Measurements from ENCODE around the gene LLGL1. TPM values are rescaled to one million over a fixed set of nuclear protein-coding genes. Genes with fewer than 3 reads are reported as not detected.

Gene LLGL1
- total RNA-seq, 4 donors from 2014 or later, result 25.7 to 30.3 (median 28.0) TPM

DNA sequence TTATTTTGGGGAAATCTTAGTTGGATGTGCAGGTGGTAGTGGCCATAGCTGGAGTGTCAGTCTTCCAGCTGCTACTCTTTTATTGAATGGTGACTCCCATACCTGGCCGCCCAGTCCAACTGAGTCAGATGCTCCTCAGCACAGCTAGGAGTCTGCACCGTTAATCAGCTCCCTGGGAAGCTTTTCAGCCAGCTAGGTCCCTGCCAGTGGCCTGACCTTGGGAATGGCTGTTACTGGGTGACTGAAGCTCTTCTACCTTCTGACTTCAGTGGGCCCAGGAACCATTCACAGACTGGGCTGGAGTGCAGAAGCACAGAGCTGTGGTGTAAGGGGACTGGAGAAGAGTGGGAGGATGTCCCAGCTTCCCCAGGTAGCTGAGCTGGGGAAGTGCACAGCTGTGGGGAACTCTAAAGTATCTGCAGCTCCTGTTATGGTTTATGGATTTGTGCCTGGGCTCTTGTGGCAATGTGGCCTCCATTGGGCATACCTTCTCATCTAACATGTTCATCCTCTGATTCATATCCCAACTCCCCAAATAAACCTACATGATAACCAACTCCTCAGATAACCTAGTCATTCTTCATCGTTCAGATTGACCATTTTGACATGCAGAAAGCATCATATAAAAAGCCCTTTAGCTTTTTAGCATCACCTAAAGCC lies 27.8 kb upstream of the LLGL1 start:
- TF ChIP-seq, protein P1, sequence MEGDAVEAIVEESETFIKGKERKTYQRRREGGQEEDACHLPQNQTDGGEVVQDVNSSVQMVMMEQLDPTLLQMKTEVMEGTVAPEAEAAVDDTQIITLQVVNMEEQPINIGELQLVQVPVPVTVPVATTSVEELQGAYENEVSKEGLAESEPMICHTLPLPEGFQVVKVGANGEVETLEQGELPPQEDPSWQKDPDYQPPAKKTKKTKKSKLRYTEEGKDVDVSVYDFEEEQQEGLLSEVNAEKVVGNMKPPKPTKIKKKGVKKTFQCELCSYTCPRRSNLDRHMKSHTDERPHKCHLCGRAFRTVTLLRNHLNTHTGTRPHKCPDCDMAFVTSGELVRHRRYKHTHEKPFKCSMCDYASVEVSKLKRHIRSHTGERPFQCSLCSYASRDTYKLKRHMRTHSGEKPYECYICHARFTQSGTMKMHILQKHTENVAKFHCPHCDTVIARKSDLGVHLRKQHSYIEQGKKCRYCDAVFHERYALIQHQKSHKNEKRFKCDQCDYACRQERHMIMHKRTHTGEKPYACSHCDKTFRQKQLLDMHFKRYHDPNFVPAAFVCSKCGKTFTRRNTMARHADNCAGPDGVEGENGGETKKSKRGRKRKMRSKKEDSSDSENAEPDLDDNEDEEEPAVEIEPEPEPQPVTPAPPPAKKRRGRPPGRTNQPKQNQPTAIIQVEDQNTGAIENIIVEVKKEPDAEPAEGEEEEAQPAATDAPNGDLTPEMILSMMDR (IDR thresholded peaks at IDR 0.05), result no peak
- no peak for TF ChIP-seq POLR2A (IDR thresholded peaks at IDR 0.05)
- Histone ChIP-seq H3K27me3 (no peaks in the 10 kb centered on the region), H3K4me1 (peaks cover 0 to 73% (median 11%) of the 10 kb centered on the region in 3 donors), H3K9me3 (no peaks in the 10 kb centered on the region), H3K4me3 (no peak overlapping the region), H3K27ac (no peak overlapping the region), H3K36me3 (peaks cover 11 to 96% (median 21%) of the 10 kb centered on the region in 3 donors)
- 88 to 92% methylated on average over 2 to 3 of the region's 3 CpGs for WGBS, 2 donors
- intact Hi-C loops (cut with DNase I), result no loop called here
- DNase-seq, result no peak

- no peaks in the 10 kb centered on the region for H3K27me3 ChIP-seq
Measured at GRCh38 chr17:18198530-18198929, 26.9 kb upstream of the LLGL1 start.

GRCh38 chr17:18201108-18201507 lies 24.3 kb upstream of the LLGL1 start:
- DNase-seq, result no peak
- Histone ChIP-seq H3K9me3 (no peaks in the 10 kb centered on the region), H3K27me3 (no peaks in the 10 kb centered on the region), H3K36me3 (peaks cover 11 to 98% (median 16%) of the 10 kb centered on the region in 3 donors), H3K27ac (no peak overlapping the region), H3K4me1 (peaks cover 0 to 75% (median 11%) of the 10 kb centered on the region in 3 donors), H3K4me3 (no peak overlapping the region)
- WGBS, 2 donors, result 30 to 74% methylated on average over 1 to 4 of the region's 4 CpGs
- intact Hi-C loops (cut with DNase I), result no loop called here
- TF ChIP-seq, protein P1 (IDR thresholded peaks at IDR 0.05), result no peak
- no peak for TF ChIP-seq POLR2A (IDR thresholded peaks at IDR 0.05)

More at GRCh38 chr17:18198530-18198929, 26.9 kb upstream of the LLGL1 start:
- DNase-seq, result no peak
- Histone ChIP-seq H3K4me1 (peaks cover 0 to 73% (median 11%) of the 10 kb centered on the region in 3 donors), H3K36me3 (peaks cover 11 to 96% (median 21%) of the 10 kb centered on the region in 3 donors), H3K4me3 (no peak overlapping the region), H3K9me3 (no peaks in the 10 kb centered on the region), H3K27ac (no peak overlapping the region)
- WGBS, 2 donors, result 38 to 56% methylated on average over 2 to 3 of the region's 4 CpGs
- intact Hi-C loops (cut with DNase I), result no loop called here
- TF ChIP-seq, protein P1 (IDR thresholded peaks at IDR 0.05), result no peak
- TF ChIP-seq POLR2A (IDR thresholded peaks at IDR 0.05), result no peak

DNA sequence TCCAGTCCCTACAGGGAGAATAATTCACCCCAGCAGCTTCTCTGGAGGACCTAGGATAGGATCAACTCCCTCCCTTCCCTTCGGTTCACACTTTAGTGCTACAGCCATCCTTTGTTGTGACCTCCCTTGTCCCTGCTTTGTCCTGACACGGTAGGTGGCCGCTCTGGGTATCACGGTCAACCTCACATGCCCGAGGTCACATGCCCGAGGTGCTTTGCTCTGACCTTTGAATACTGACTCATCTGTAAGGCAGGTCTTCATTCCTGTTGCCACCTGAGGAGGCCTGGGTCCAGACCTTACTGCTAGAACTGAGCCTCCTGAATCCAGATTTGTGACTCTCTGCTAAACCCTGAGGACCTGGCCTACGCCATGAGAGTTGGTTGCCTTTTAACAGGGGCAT lies 22.1 kb upstream of the LLGL1 start:
- intact Hi-C loops (cut with DNase I), result no loop called here
- Histone ChIP-seq H3K9me3 (no peaks in the 10 kb centered on the region), H3K4me3 (no peak overlapping the region), H3K36me3 (peaks cover 9 to 98% (median 24%) of the 10 kb centered on the region in 3 donors), H3K27me3 (no peaks in the 10 kb centered on the region), H3K27ac (no peak overlapping the region), H3K4me1 (peaks cover 0 to 60% (median 2%) of the 10 kb centered on the region in 3 donors)
- TF ChIP-seq POLR2A (IDR thresholded peaks at IDR 0.05), result no peak
- TF ChIP-seq, protein P1 (IDR thresholded peaks at IDR 0.05), result no peak
- WGBS, 2 donors, result 81 to 88% methylated on average over 6 of the region's 7 CpGs
- DNase-seq, result no peak

DNA sequence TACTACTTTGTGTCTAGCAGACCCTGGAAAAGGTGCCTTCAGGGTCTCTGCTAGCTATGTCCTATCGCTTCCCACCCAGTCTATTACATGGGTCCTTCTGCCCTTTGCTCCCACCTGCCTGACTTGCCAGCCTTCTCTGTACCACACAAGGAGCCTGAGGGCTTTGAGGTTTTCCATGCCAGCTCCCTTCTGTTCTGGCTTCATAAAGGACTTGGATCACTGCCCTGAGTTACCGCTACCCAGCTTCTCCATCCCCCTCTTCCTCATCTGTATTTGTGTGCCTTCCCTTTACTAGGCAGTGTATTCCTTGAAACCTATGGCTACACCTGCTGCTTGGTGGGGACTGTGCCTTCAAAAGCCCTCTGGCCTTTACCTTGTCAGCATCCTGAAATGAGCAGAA lies 19.6 kb upstream of the LLGL1 start:
- DNase-seq, result no peak
- H3K27ac ChIP-seq, result no peak overlapping the region
- peaks cover 16 to 98% (median 39%) of the 10 kb centered on the region in 3 donors for H3K36me3 ChIP-seq
- H3K27me3 ChIP-seq, result no peaks in the 10 kb centered on the region
- TF ChIP-seq, protein P1 (IDR thresholded peaks at IDR 0.05), result no peak
- TF ChIP-seq POLR2A (IDR thresholded peaks at IDR 0.05), result no peak
- WGBS, 2 donors, result 59 to 61% methylated on average over 2 of the region's 2 CpGs
- H3K4me3 ChIP-seq, result no peak overlapping the region
- intact Hi-C loops (cut with DNase I), result no loop called here
- H3K9me3 ChIP-seq, result no peaks in the 10 kb centered on the region
- H3K4me1 ChIP-seq, result peaks cover 0 to 34% (median 0%) of the 10 kb centered on the region in 3 donors

Data from esophagus squamous epithelium (tissue), 5 donors.